Gastrocnemius medialis (tissue), 4 donors: ENCODE data around the gene RFX7. TPM values are rescaled to one million over a fixed set of nuclear protein-coding genes. Genes with fewer than 3 reads are reported as not detected.

Source experiments
- ATAC-seq, 2 donors: fragments of 150-250 bp; one replicate each; pipeline ENCODE4 v1.9.1; 2016
- DNase-seq, 2 donors: peaks; one replicate each; pipeline ENCODE4 v3.0.0-alpha.2; 2019
- H3K27ac ChIP-seq, 4 donors: fragments of 200-600 bp; sonication (generic); 1 replicate in 1 of 4; 2 replicates in 3 of 4; pipeline ENCODE4 v1.5.1; 2016 to 2018; ENCODE audit warnings: mild to moderate bottlenecking in 2 of 4, moderate library complexity in 1 of 4
- H3K27me3 ChIP-seq, 3 donors: fragments of 200-600 bp; sonication (generic) in 2 of 3; 1 replicate in 1 of 3; 2 replicates in 2 of 3; pipeline versions ENCODE4 v1.5.1 to v1.6.0; 2016 to 2019; ENCODE audit warnings: mild to moderate bottlenecking in 1 of 3, moderate library complexity in 1 of 3
- H3K36me3 ChIP-seq, 2 donors: fragments of 200-600 bp; sonication (generic) in 1 of 2; one replicate each; pipeline ENCODE4 v1.5.1; 2017 to 2018
- H3K4me1 ChIP-seq, 2 donors: fragments of 200-600 bp; sonication (generic) in 1 of 2; one replicate each; pipeline ENCODE4 v1.5.1; 2016 to 2017; ENCODE audit warnings: mild to moderate bottlenecking in 2 of 2
- H3K4me3 ChIP-seq, 4 donors: fragments of 200-600 bp; sonication (generic) in 3 of 4; 1 replicate in 1 of 4; 2 replicates in 3 of 4; pipeline ENCODE4 v1.5.1; 2016 to 2019; ENCODE audit warnings: mild to moderate bottlenecking in 2 of 4
- H3K9me3 ChIP-seq, 3 donors: fragments of 200-600 bp; sonication (generic) in 2 of 3; 1 replicate in 1 of 3; 2 replicates in 2 of 3; pipeline ENCODE4 v1.5.1; 2016 to 2019
- POLR2A ChIP-seq, 2 donors: fragments of 450-650 bp; IDR thresholded peaks; one replicate each; pipeline ENCODE4 v1.6.1; 2017; ENCODE audit warnings: antibody characterized with exemption in 2 of 2, mild to moderate bottlenecking in 2 of 2, moderate library complexity in 2 of 2
- in situ Hi-C, 4 donors: fragments of 200-750 bp; cut with MboI; loops; one replicate each; pipeline versions ENCODE4 v1.15.0 to v1.8.0; 2017; ENCODE audit warnings: low sequenced_read_pairs in 4 of 4
- intact Hi-C: fragments of 100-400 bp; cut with DNase I; formaldehyde crosslinking; loops from one replicate; pipeline ENCODE4 v1.15.1; 2023; ENCODE audit warnings: low total_unique reads
- total RNA-seq, 4 donors: library from RNA; depleted of rRNA; stranded (reverse); fragments of >200 nt; gene quantifications; one replicate each; pipeline versions ENCODE4 v1.1.0 to v1.2.3, GENCODE V29; 2016
- TF ChIP-seq, protein P1 (sequence below), 5 experiments: fragments of 450-650 bp in 3 of 5; fragments of 200-600 bp in 2 of 5; sonication (generic) in 2 of 5; IDR thresholded peaks in 4 of 5; conservative IDR thresholded peaks in 1 of 5; 1 replicate in 4 of 5; 2 replicates in 1 of 5; pipeline ENCODE4 v1.5.1; 2016 to 2019; ENCODE audit warnings: antibody characterized with exemption in 5 of 5, mild to moderate bottlenecking in 3 of 5, moderate library complexity in 3 of 5

RFX7 gene
- total RNA-seq, 4 donors from 2014 or later, result 9.6 to 11.7 (median 10.7) TPM

DNA sequence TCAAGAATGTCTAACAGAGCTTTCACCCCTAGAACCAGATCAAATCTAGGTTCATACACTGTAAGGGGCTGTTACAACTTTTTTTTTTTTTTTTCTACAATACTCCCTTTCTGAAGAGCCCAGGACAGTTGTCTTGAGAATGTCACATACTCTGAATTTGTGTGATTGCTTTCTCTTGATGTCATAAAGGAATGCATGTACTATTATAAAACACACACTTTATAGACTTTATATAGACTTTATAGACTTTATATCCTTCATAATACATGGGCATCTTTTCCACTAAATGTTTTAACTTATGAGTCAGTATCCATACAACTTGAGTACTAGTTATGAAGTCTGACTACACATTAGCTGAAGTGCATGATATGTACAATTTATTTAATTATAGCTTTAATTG, 26.3 kb downstream of the RFX7 start:
- in situ Hi-C loops (no loop called here), intact Hi-C loops (no loop called here)
- DNase-seq, result no peak
- TF ChIP-seq, protein P1, sequence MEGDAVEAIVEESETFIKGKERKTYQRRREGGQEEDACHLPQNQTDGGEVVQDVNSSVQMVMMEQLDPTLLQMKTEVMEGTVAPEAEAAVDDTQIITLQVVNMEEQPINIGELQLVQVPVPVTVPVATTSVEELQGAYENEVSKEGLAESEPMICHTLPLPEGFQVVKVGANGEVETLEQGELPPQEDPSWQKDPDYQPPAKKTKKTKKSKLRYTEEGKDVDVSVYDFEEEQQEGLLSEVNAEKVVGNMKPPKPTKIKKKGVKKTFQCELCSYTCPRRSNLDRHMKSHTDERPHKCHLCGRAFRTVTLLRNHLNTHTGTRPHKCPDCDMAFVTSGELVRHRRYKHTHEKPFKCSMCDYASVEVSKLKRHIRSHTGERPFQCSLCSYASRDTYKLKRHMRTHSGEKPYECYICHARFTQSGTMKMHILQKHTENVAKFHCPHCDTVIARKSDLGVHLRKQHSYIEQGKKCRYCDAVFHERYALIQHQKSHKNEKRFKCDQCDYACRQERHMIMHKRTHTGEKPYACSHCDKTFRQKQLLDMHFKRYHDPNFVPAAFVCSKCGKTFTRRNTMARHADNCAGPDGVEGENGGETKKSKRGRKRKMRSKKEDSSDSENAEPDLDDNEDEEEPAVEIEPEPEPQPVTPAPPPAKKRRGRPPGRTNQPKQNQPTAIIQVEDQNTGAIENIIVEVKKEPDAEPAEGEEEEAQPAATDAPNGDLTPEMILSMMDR (IDR thresholded peaks at IDR 0.05 in 4 of 5, conservative IDR thresholded peaks at IDR 0.05 in 1 of 5), result no peak
- TF ChIP-seq POLR2A (IDR thresholded peaks at IDR 0.05), result no peak
- H3K36me3 ChIP-seq, result no peaks in the 10 kb centered on the region
- no peak for ATAC-seq
- peaks cover 4 to 5% of the 10 kb centered on the region in 2 donors for H3K4me1 ChIP-seq
- no peak overlapping the region for H3K27ac ChIP-seq
- no peaks in the 10 kb centered on the region for H3K27me3 ChIP-seq
- H3K4me3 ChIP-seq, result no peak overlapping the region
- no peaks in the 10 kb centered on the region for H3K9me3 ChIP-seq

DNA sequence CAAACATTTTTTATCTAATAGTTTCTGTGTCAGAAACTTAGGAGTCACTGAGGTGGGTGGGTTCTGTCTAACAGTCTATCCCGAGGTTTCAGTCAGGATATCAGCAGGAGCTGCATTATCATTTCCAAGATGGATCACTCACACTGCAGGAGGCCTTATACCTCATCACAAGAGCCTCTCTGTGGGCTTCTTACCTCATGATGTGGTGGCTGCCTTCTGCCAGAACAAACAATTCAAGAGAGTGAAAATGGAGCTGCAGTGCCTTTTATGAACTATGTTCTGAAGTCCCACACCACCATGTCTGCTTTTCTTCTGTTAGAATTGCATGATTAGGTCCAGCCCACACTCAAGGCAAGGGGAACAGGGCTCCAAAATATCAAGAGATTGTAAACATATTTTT, 27.9 kb downstream of the RFX7 start:
- ATAC-seq, result no peak
- intact Hi-C loops, result no loop called here
- in situ Hi-C loops, result no loop called here

GRCh38 chr15:56211960-56212550, 31.6 kb downstream of the RFX7 start:
- H3K27me3 ChIP-seq, result no peaks in the 10 kb centered on the region
- H3K4me3 ChIP-seq, result no peak overlapping the region
- no peak for ATAC-seq
- H3K9me3 ChIP-seq, result no peaks in the 10 kb centered on the region
- no peak for DNase-seq
- no peaks in the 10 kb centered on the region for H3K36me3 ChIP-seq
- in situ Hi-C loops (no loop called here), intact Hi-C loops (no loop called here)
- H3K27ac ChIP-seq, result peak overlapping the region in 3 of 4 donors; percentile 5 to 30 (median 12)
- H3K4me1 ChIP-seq, result peaks cover 34 to 40% of the 10 kb centered on the region in 2 donors
- no peak for TF ChIP-seq POLR2A (IDR thresholded peaks at IDR 0.05)
- TF ChIP-seq, protein P1 (IDR thresholded peaks at IDR 0.05 in 4 of 5, conservative IDR thresholded peaks at IDR 0.05 in 1 of 5), result no peak

More for the DNA sequence above, 27.9 kb downstream of the RFX7 start:
- H3K27ac ChIP-seq, result peak overlapping the region in 1 of 4 donors; percentile 5
- DNase-seq, result no peak
- H3K36me3 ChIP-seq, result no peaks in the 10 kb centered on the region
- no peaks in the 10 kb centered on the region for H3K27me3 ChIP-seq
- H3K9me3 ChIP-seq, result no peaks in the 10 kb centered on the region
- no peak for TF ChIP-seq POLR2A (IDR thresholded peaks at IDR 0.05)
- TF ChIP-seq, protein P1 (IDR thresholded peaks at IDR 0.05 in 4 of 5, conservative IDR thresholded peaks at IDR 0.05 in 1 of 5), result no peak
- no peak overlapping the region for H3K4me3 ChIP-seq
- H3K4me1 ChIP-seq, result peaks cover 5 to 11% of the 10 kb centered on the region in 2 donors

DNA sequence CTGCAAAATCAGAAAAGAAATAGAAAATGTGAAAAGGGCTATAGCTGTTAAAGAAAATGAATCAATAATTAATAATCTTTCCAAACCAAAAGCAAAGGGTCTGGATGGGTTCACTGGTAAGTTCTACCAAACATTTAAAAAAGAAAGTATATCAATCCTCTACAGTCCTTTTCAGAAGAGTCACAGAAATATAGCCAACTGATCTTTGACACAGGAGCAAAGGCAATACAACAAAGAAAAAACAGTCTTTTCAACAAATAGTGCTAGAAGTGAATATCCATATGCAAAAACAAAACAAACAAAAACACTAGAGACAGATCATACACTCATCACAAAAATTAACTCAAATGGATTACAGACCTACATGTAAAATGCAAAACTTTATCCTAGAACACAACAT, 32.6 kb downstream of the RFX7 start:
- peaks cover 34 to 41% of the 10 kb centered on the region in 2 donors for H3K4me1 ChIP-seq
- H3K27me3 ChIP-seq, result no peaks in the 10 kb centered on the region
- in situ Hi-C loops (no loop called here), intact Hi-C loops (no loop called here)
- no peak overlapping the region for H3K4me3 ChIP-seq
- no peak for TF ChIP-seq POLR2A (IDR thresholded peaks at IDR 0.05)
- TF ChIP-seq, protein P1 (IDR thresholded peaks at IDR 0.05 in 4 of 5, conservative IDR thresholded peaks at IDR 0.05 in 1 of 5), result no peak
- no peaks in the 10 kb centered on the region for H3K9me3 ChIP-seq
- no peaks in the 10 kb centered on the region for H3K36me3 ChIP-seq
- ATAC-seq (no peak), DNase-seq (no peak)
- H3K27ac ChIP-seq, result no peak overlapping the region
